SU-DHL-6 (cell line): ENCODE measurements around the gene PEX26.

Source experiments
- H2AFZ ChIP-seq: fragments of 200-600 bp; sonication (generic); 2 replicates; pipeline ENCODE4 v1.6.1; 2014; ENCODE audit warnings: low read depth, mild to moderate bottlenecking, moderate library complexity, mixed read lengths, antibody characterized with exemption, low read length; ENCODE audit not compliant: severe bottlenecking
- H3F3A ChIP-seq: fragments of 200-600 bp; shearing (Covaris generic); 2 replicates; pipeline ENCODE4 v1.6.0; 2016; ENCODE audit warnings: antibody characterized with exemption, mild to moderate bottlenecking; ENCODE audit not compliant: insufficient read depth
- H3K27ac ChIP-seq: fragments of 200-600 bp; sonication (generic); 2 replicates; pipeline ENCODE4 v1.5.1; 2016; ENCODE audit warnings: low read depth, mild to moderate bottlenecking, low read length, moderate library complexity, mixed read lengths
- H3K27me3 ChIP-seq: fragments of 200-600 bp; sonication (generic), shearing (Covaris generic); 2 replicates; pipeline ENCODE4 v1.6.0; 2014; ENCODE audit warnings: mild to moderate bottlenecking, low read length
- H3K36me3 ChIP-seq: fragments of 200-600 bp; sonication (generic); 2 replicates; pipeline ENCODE4 v1.6.1; 2014; ENCODE audit warnings: mild to moderate bottlenecking, low read length, mixed read lengths
- H3K4me2 ChIP-seq: fragments of 300-600, 200-600 bp; shearing (Covaris generic), sonication (generic); 2 replicates; pipeline ENCODE4 v1.6.0; 2014; ENCODE audit warnings: low read length, low read depth, mild to moderate bottlenecking; ENCODE audit not compliant: poor library complexity, severe bottlenecking
- H3K4me3 ChIP-seq: fragments of 200-600 bp; sonication (generic); 2 replicates; pipeline ENCODE4 v1.5.1; 2014; ENCODE audit warnings: antibody characterized with exemption, low read length, mild to moderate bottlenecking, mixed read lengths; ENCODE audit not compliant: insufficient read depth, poor library complexity, severe bottlenecking
- H3K79me2 ChIP-seq: fragments of 200-600 bp; sonication (generic); 2 replicates; pipeline ENCODE4 v1.6.1; 2014; ENCODE audit warnings: mild to moderate bottlenecking, low read length, moderate library complexity; ENCODE audit not compliant: insufficient read depth
- H3K9ac ChIP-seq: fragments of 200-600 bp; sonication (generic); 2 replicates; pipeline ENCODE4 v1.7.0; 2014; ENCODE audit warnings: mild to moderate bottlenecking, low read length
- H3K9me2 ChIP-seq: fragments of 200-600 bp; sonication (generic); replicated peaks from 2 replicates; pipeline ENCODE4 v1.6.1; 2014; ENCODE audit warnings: low read length; ENCODE audit not compliant: insufficient read depth
- H3K9me3 ChIP-seq: fragments of 200-600 bp; sonication (generic); 2 replicates; pipeline ENCODE4 v1.6.1; 2014; ENCODE audit warnings: low read length, mixed read lengths; ENCODE audit not compliant: insufficient read depth
- H4K20me1 ChIP-seq: fragments of 200-600 bp; sonication (generic); 2 replicates; pipeline ENCODE4 v1.6.1; 2014; ENCODE audit warnings: low read depth, mild to moderate bottlenecking, antibody characterized with exemption, low read length, moderate library complexity, mixed read lengths
- CTCF ChIP-seq: fragments of 200-600 bp; sonication (generic); IDR thresholded peaks from one replicate; pipeline ENCODE4 v1.5.1; 2017; ENCODE audit warnings: antibody characterized with exemption, mild to moderate bottlenecking, low read length, moderate library complexity; ENCODE audit not compliant: insufficient read depth, poor library complexity, severe bottlenecking
- EZH2phosphoT487 ChIP-seq: fragments of 200-600 bp; sonication (generic), shearing (Covaris generic); conservative IDR thresholded peaks from 2 replicates; pipeline ENCODE4 v1.6.1; 2018; ENCODE audit warnings: mild to moderate bottlenecking, antibody characterized with exemption, low read length, moderate library complexity, mixed read lengths

The PEX26 gene

GRCh38 chr22:18077639-18078328 lies at the start of gene PEX26:
TSS of gene PEX26 (plus strand) at chr22:18077990. CDS start at chr22:18078377, 387 bp downstream.
- no peaks in the 10 kb centered on the region for H4K20me1 ChIP-seq
- H3K9ac ChIP-seq: peak within 1 kb of the TSS; percentile 86
- H3K4me3 ChIP-seq: peak within 1 kb of the TSS; percentile 76
- peaks cover 5% of the 10 kb centered on the region; the same call in 1 of the 2 replicates for H3F3A ChIP-seq
- H3K9me3 ChIP-seq: no peaks in the 10 kb centered on the region
- H3K27ac ChIP-seq: peak within 1 kb of the TSS; percentile 28
- peaks cover 24% of the 10 kb centered on the region; the same call in 1 of the 2 replicates for H3K79me2 ChIP-seq
- TF ChIP-seq CTCF (no peak), EZH2phosphoT487 (no peak)
- no peaks in the 10 kb centered on the region for H3K27me3 ChIP-seq
- peak within 1 kb of the TSS; percentile 79 for H3K4me2 ChIP-seq
- H3K36me3 ChIP-seq: peaks cover 4% of the 10 kb centered on the region; the same call in 1 of the 2 replicates
- no peaks in the 10 kb centered on the region for H3K9me2 ChIP-seq
- H2AFZ ChIP-seq: no peak within 1 kb of the TSS

GRCh38 chr22:18028817-18029527 lies 48.8 kb upstream of the PEX26 start:
- H3K9me3 ChIP-seq: no peaks in the 10 kb centered on the region
- no peaks in the 10 kb centered on the region for H3K27me3 ChIP-seq
- H3K4me2 ChIP-seq: no peak overlapping the region
- H3K27ac ChIP-seq: no peak overlapping the region
- H3F3A ChIP-seq: no peaks in the 10 kb centered on the region
- H3K9ac ChIP-seq: no peak overlapping the region
- no peak overlapping the region for H3K4me3 ChIP-seq
- H2AFZ ChIP-seq: no peak overlapping the region
- no peaks in the 10 kb centered on the region for H4K20me1 ChIP-seq
- TF ChIP-seq CTCF (no peak), EZH2phosphoT487 (no peak)
- H3K36me3 ChIP-seq: no peaks in the 10 kb centered on the region
- H3K79me2 ChIP-seq: no peaks in the 10 kb centered on the region
- no peaks in the 10 kb centered on the region for H3K9me2 ChIP-seq

GRCh38 chr22:18029686-18030267 lies 48.0 kb upstream of the PEX26 start:
- no peak overlapping the region for H3K27ac ChIP-seq
- TF ChIP-seq CTCF (no peak), EZH2phosphoT487 (no peak)
- H3F3A ChIP-seq: no peaks in the 10 kb centered on the region
- no peaks in the 10 kb centered on the region for H4K20me1 ChIP-seq
- H3K36me3 ChIP-seq: no peaks in the 10 kb centered on the region
- no peak overlapping the region for H3K4me3 ChIP-seq
- no peaks in the 10 kb centered on the region for H3K79me2 ChIP-seq
- H2AFZ ChIP-seq: no peak overlapping the region
- H3K9ac ChIP-seq: no peak overlapping the region
- H3K9me3 ChIP-seq: no peaks in the 10 kb centered on the region
- H3K4me2 ChIP-seq: no peak overlapping the region
- no peaks in the 10 kb centered on the region for H3K9me2 ChIP-seq
- H3K27me3 ChIP-seq: no peaks in the 10 kb centered on the region
